Heart left ventricle (tissue), 16 donors: ENCODE results near the gene SELENOP. TPM values are rescaled to one million over a fixed set of nuclear protein-coding genes. Genes with fewer than 3 reads are reported as not detected.

Experiments
- ATAC-seq, 4 donors: fragments of 200-7000 bp; cut with Tn5 transposase; one replicate each; pipeline ENCODE4 v1.9.1; 2020 to 2022; ENCODE audit warnings: moderate library complexity in 4 of 4, mild to moderate bottlenecking in 3 of 4, moderate number of reproducible peaks in 1 of 4
- DNase-seq, 5 donors: peaks; one replicate each; pipeline ENCODE4 v3.0.0-alpha.2; 2020
- H3K27ac ChIP-seq, 12 donors: fragments of 200-600 bp; sonication (generic) in 4 of 12; one replicate each; pipeline versions ENCODE4 v1.5.0 to v1.8.0; 2016 to 2022; ENCODE audit warnings: mild to moderate bottlenecking in 2 of 12
- H3K27me3 ChIP-seq, 9 donors: fragments of 200-600 bp; sonication (generic) in 2 of 9; one replicate each; pipeline versions ENCODE4 v1.5.1 to v1.8.0; 2016 to 2022; ENCODE audit warnings: mild to moderate bottlenecking in 3 of 9
- H3K36me3 ChIP-seq, 9 donors: fragments of 200-600 bp; sonication (generic) in 2 of 9; one replicate each; pipeline versions ENCODE4 v1.5.0 to v1.8.0; 2018 to 2022; ENCODE audit warnings: mild to moderate bottlenecking in 2 of 9
- H3K4me1 ChIP-seq, 12 donors: fragments of 200-600 bp; sonication (generic) in 4 of 12; one replicate each; pipeline versions ENCODE4 v1.5.0 to v1.8.0; 2016 to 2022; ENCODE audit warnings: mild to moderate bottlenecking in 3 of 12
- H3K4me3 ChIP-seq, 12 donors: fragments of 200-600 bp; sonication (generic) in 4 of 12; one replicate each; pipeline versions ENCODE4 v1.5.0 to v1.8.0; 2017 to 2022; ENCODE audit warnings: mild to moderate bottlenecking in 9 of 12, moderate library complexity in 4 of 12
- H3K9me3 ChIP-seq, 12 donors: fragments of 200-600 bp; sonication (generic) in 4 of 12; one replicate each; pipeline versions ENCODE4 v1.5.0 to v1.8.0; 2016 to 2022; ENCODE audit warnings: mild to moderate bottlenecking in 1 of 12
- POLR2A ChIP-seq, 2 donors: fragments of 450-650 bp; IDR thresholded peaks; one replicate each; pipeline ENCODE4 v1.6.1; 2017; ENCODE audit warnings: antibody characterized with exemption in 2 of 2, mild to moderate bottlenecking in 2 of 2, moderate library complexity in 2 of 2
- WGBS, 4 donors: extraction: QIAGEN DNeasy Blood & Tissue Kit in 2 of 4; methylation state at CpG; one replicate each; pipeline versions ENCODE4 v1.1.5 to v1.1.7; 2013 to 2018; 5-methylcytosine and 5-hydroxymethylcytosine counted together
- intact Hi-C, 10 donors: fragments of 100-400 bp; cut with DNase I; formaldehyde crosslinking; loops; one replicate each; pipeline versions ENCODE4 v1.11.1 to v1.14.2; 2022
- polyA plus RNA-seq, 2 donors: library from polyadenylated mRNA; stranded (reverse); fragments of 200-250 nt; gene quantifications; one replicate each; pipeline ENCODE4 v1.2.3, GENCODE V29; 2013
- total RNA-seq, 9 donors: library from RNA; depleted of rRNA in 2 of 9; stranded (reverse); fragments of >200 nt in 2 of 9; fragmentation: NEBNext Ultra II Directional in 3 of 9; extraction: Animal tissue kit (Norgen Biotek cat#: 25700) in 3 of 9; gene quantifications; one replicate each; pipeline versions ENCODE4 v1.1.0 to v1.2.4, GENCODE V29; 2016 to 2023
- TF ChIP-seq, protein P1 (sequence below), 12 donors: fragments of 200-600 bp; sonication (generic) in 4 of 12; IDR thresholded peaks; one replicate each; pipeline versions ENCODE4 v1.5.0 to v1.8.0; 2018 to 2022; ENCODE audit warnings: antibody characterized with exemption in 12 of 12, mild to moderate bottlenecking in 5 of 12
- donor health status: ischemic (EF 13 %, LVEDD 7.1; RV severe dilation, severe dysfunction).
- donor health status: healthy with polysubstance abuse.
- donor health status: DM: no; HTN: yes; CAD: no.
- donor health status: DM: no; HTN: no; CAD: no.
- donor health status: ischemic (EF 25% LVEDD 6.9; RV normal size, moderate dysfunction).
- donor health status: ischemic (EF 25% LVEDD 5.7; RV mildly dilated, moderate dysfunction).
- donor health status: healthy.
- donor health status: DM: yes; HTN: yes; CAD: no.
- donor health status: ischemic (EF 35%, LVEDD 5.7; RV mildly dilated, moderate dysfunction).
- donor health status: nonischemic (EF 11% LVEDD 7.7; RV severe dilation, severe dysfunction).
- donor health status: DM: yes; HTN: yes; CAD: no.
- donor health status: PGD.
- donor health status: ischemic (EF 29% LVEDD 5.4; RV normal size, mild dysfunction).
- donor health status: nonischemic (EF 23%, LVEDD 6.1; RV moderate dilation, normal function).

Gene SELENOP
- total and polyA plus RNA-seq, 11 donors = 53.3 to 547 (median 194) TPM

DNA sequence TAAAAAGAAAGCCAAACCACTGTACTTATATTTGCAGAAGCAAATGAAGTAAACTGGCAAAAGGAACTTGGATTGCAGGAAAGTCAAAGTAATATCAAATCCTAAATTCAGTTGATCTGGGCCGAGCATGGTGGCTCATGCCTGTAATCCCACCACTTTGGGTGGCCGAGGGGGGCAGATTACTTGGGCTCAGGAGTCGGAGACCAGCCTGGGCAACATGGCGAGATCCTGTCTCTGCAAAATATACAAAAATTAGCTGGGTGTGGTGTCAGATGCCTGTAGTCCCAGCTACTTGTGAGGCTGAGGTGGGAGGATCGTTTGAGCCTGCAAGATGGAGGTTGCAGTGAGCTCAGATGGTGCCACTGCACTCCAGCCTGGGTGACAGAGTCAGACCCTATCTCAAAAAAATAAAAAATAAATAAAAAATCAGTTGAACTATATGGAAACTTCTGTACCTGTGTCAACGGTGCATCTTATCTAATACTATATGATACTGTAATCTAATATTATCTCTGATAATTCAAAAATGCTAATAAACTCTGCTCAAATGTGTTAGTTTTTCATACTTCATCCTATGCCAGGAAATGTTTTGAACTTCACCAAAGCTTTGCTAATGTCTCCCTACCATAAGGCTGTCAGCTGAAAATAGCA, 10.1 kb downstream of the SELENOP start:
- H3K4me1 ChIP-seq = peaks cover 0 to 9% (median 0%) of the 10 kb centered on the region in 12 donors
- no peak overlapping the region for H3K4me3 ChIP-seq
- H3K27me3 ChIP-seq = no peaks in the 10 kb centered on the region
- no peak for TF ChIP-seq POLR2A (IDR thresholded peaks at IDR 0.05)
- TF ChIP-seq, protein P1, sequence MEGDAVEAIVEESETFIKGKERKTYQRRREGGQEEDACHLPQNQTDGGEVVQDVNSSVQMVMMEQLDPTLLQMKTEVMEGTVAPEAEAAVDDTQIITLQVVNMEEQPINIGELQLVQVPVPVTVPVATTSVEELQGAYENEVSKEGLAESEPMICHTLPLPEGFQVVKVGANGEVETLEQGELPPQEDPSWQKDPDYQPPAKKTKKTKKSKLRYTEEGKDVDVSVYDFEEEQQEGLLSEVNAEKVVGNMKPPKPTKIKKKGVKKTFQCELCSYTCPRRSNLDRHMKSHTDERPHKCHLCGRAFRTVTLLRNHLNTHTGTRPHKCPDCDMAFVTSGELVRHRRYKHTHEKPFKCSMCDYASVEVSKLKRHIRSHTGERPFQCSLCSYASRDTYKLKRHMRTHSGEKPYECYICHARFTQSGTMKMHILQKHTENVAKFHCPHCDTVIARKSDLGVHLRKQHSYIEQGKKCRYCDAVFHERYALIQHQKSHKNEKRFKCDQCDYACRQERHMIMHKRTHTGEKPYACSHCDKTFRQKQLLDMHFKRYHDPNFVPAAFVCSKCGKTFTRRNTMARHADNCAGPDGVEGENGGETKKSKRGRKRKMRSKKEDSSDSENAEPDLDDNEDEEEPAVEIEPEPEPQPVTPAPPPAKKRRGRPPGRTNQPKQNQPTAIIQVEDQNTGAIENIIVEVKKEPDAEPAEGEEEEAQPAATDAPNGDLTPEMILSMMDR (IDR thresholded peaks at IDR 0.05) = no peak
- peaks cover 0 to 81% (median 67%) of the 10 kb centered on the region in 9 donors for H3K36me3 ChIP-seq
- ATAC-seq (no peak), DNase-seq (no peak)
- H3K9me3 ChIP-seq = peaks cover 0 to 9% (median 0%) of the 10 kb centered on the region in 12 donors
- H3K27ac ChIP-seq = no peak overlapping the region
- 87 to 96% (median 93%) methylated on average over 6 of the region's 6 CpGs for WGBS, 4 donors
- intact Hi-C loops = loop anchor here in 1 of 10 donors (10.0 kb wide), 1 partner anchor 83 kb away; no protein-coding TSS in a partner anchor

DNA sequence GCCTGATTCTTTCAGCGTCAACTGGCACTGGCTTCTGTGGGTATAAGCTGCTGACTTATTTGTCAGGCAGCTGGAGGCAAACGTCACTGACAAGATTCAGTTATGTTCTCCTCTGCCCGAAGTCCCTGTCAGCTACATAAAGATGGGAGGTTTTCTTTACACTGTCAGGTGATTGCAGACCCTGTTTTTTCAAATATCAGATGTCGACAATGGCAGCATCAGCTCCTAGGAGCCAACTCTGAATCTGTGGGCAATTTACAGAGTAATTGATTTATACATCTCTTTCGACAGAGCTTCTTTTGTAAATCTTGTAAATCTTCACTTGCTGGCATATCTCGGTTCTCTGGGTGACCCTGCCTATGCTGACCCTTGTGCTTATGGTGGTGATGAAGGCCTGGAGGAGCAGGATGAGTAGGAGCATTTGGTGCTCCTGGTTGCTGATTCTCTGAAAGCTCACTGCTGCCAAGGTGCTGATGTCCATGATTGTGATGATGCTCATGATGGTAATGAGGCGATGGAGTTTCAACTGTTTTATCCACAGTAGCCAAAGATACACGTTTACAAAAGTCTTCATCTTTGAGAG, 10.9 kb downstream of the SELENOP start:
- WGBS, 4 donors = 82 to 86% (median 83%) methylated on average over 8 of the region's 8 CpGs
- ATAC-seq (no peak), DNase-seq (no peak)
- TF ChIP-seq, protein P1 (IDR thresholded peaks at IDR 0.05) = no peak
- no peak for TF ChIP-seq POLR2A (IDR thresholded peaks at IDR 0.05)
- Histone ChIP-seq H3K4me3 (no peak overlapping the region), H3K4me1 (peaks cover 0 to 2% (median 0%) of the 10 kb centered on the region in 12 donors), H3K9me3 (peaks cover 0 to 12% (median 0%) of the 10 kb centered on the region in 12 donors), H3K27me3 (no peaks in the 10 kb centered on the region), H3K27ac (no peak overlapping the region), H3K36me3 (peaks cover 0 to 73% (median 59%) of the 10 kb centered on the region in 9 donors)
- intact Hi-C loops = loop anchor here in 1 of 10 donors (10.0 kb wide), 1 partner anchor 84 kb away; no protein-coding TSS in a partner anchor

GRCh38 chr5:42799668-42800114, 12.0 kb downstream of the SELENOP start:
- H3K4me1 ChIP-seq = no peaks in the 10 kb centered on the region
- DNase-seq = no peak
- peaks cover 0 to 62% (median 48%) of the 10 kb centered on the region in 9 donors for H3K36me3 ChIP-seq
- H3K9me3 ChIP-seq = peaks cover 0 to 12% (median 0%) of the 10 kb centered on the region in 12 donors
- H3K27ac ChIP-seq = no peak overlapping the region
- ATAC-seq = no peak
- WGBS, 4 donors = 94 to 95% (median 95%) methylated on average over 9 of the region's 9 CpGs
- H3K27me3 ChIP-seq = no peaks in the 10 kb centered on the region
- TF ChIP-seq, protein P1 (IDR thresholded peaks at IDR 0.05) = no peak
- TF ChIP-seq POLR2A (IDR thresholded peaks at IDR 0.05) = no peak
- H3K4me3 ChIP-seq = no peak overlapping the region
- intact Hi-C loops = loop anchor here in 1 of 10 donors (10.0 kb wide), 1 partner anchor 85 kb away; no protein-coding TSS in a partner anchor

DNA sequence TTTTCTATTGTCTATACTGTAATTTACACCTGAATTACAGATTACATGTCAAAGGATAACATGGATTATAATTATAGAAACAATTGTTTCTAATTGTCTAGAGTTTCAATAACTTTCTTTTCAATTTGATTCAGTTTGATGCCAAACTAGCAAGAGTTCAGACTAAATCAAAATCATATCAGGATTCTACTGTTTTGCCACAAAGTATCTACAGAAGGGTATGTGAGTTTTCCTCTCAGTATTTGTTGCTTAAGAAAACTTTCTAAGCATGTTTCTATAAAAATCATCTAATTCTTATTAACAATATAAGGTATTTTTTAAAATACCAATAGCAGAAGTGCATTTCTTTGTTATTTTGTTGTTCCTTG, 12.5 kb downstream of the SELENOP start:
- intact Hi-C loops = no loop called here
- DNase-seq (no peak), ATAC-seq (no peak)
- Histone ChIP-seq H3K36me3 (peaks cover 0 to 57% (median 43%) of the 10 kb centered on the region in 9 donors), H3K4me3 (no peak overlapping the region), H3K4me1 (no peaks in the 10 kb centered on the region), H3K27me3 (no peaks in the 10 kb centered on the region), H3K27ac (no peak overlapping the region), H3K9me3 (peaks cover 0 to 12% (median 0%) of the 10 kb centered on the region in 12 donors)
- TF ChIP-seq, protein P1 (IDR thresholded peaks at IDR 0.05) = no peak
- TF ChIP-seq POLR2A (IDR thresholded peaks at IDR 0.05) = no peak
